Lower lobe of right lung (tissue), 2 donors: Measurements from ENCODE around the gene PTTG1IP2. TPM values are rescaled to one million over a fixed set of nuclear protein-coding genes. Genes with fewer than 3 reads are reported as not detected.

Experiments used
- ATAC-seq, 2 donors: fragments of 200-7000 bp; cut with Tn5 transposase; one replicate each; pipeline ENCODE4 v1.9.1; 2020 to 2022; ENCODE audit warnings: mild to moderate bottlenecking in 2 of 2, moderate library complexity in 2 of 2
- DNase-seq: peaks from one replicate; pipeline ENCODE4 v3.0.0-alpha.2; 2020
- H3K27ac ChIP-seq: fragments of 200-600 bp; one replicate; pipeline ENCODE4 v1.8.0; 2022
- H3K27me3 ChIP-seq: fragments of 200-600 bp; one replicate; pipeline ENCODE4 v1.8.0; 2022; ENCODE audit warnings: low read depth
- H3K36me3 ChIP-seq: fragments of 200-600 bp; one replicate; pipeline ENCODE4 v1.8.0; 2022; ENCODE audit warnings: mild to moderate bottlenecking
- H3K4me1 ChIP-seq: fragments of 200-600 bp; one replicate; pipeline ENCODE4 v1.8.0; 2022
- H3K4me3 ChIP-seq: fragments of 200-600 bp; one replicate; pipeline ENCODE4 v1.8.0; 2022; ENCODE audit warnings: mild to moderate bottlenecking
- H3K9me3 ChIP-seq: fragments of 200-600 bp; one replicate; pipeline ENCODE4 v1.8.0; 2022
- CTCF ChIP-seq: fragments of 200-600 bp; IDR thresholded peaks from one replicate; pipeline ENCODE4 v1.8.0; 2022; ENCODE audit warnings: antibody characterized with exemption, mild to moderate bottlenecking
- intact Hi-C: fragments of 100-400 bp; cut with DNase I; formaldehyde crosslinking; loops from one replicate; pipeline ENCODE4 v1.11.0; 2022
- total RNA-seq: library from RNA; stranded (reverse); fragmentation: NEBNext Ultra II Directional; extraction: Animal tissue kit (Norgen Biotek cat#: 25700); gene quantifications from one replicate; pipeline ENCODE4 v1.2.1, GENCODE V29; 2021
- donor health status: DM: no; HTN: yes; CAD: no; lungs with severe emphysema.

PTTG1IP2 gene
- total RNA-seq, 1 donor from 2014 or later: not detected

- Histone ChIP-seq H3K4me3 (no peak overlapping the region), H3K27me3 (no peaks in the 10 kb centered on the region), H3K9me3 (no peaks in the 10 kb centered on the region), H3K36me3 (no peaks in the 10 kb centered on the region), H3K27ac (no peak overlapping the region), H3K4me1 (peaks cover 7% of the 10 kb centered on the region)
- intact Hi-C loops: no loop called here
- no peak for DNase-seq
- ATAC-seq: no peak
- TF ChIP-seq CTCF: no peak
Measured at GRCh38 chr7:90465816-90466215, 3.6 kb upstream of the PTTG1IP2 start.

- Histone ChIP-seq H3K27ac (no peak overlapping the region), H3K27me3 (no peaks in the 10 kb centered on the region), H3K4me3 (no peak overlapping the region), H3K9me3 (no peaks in the 10 kb centered on the region), H3K36me3 (no peaks in the 10 kb centered on the region), H3K4me1 (no peaks in the 10 kb centered on the region)
- TF ChIP-seq CTCF: no peak
- ATAC-seq (no peak), DNase-seq (no peak)
- intact Hi-C loops: no loop called here
Measured at GRCh38 chr7:90472805-90473540, 3.5 kb downstream of the PTTG1IP2 start.

- Histone ChIP-seq H3K27me3 (no peaks in the 10 kb centered on the region), H3K27ac (no peak overlapping the region), H3K4me1 (no peaks in the 10 kb centered on the region), H3K4me3 (no peak overlapping the region), H3K36me3 (no peaks in the 10 kb centered on the region), H3K9me3 (no peaks in the 10 kb centered on the region)
- ATAC-seq: peak in 1 of 2 donors; percentile 59
- TF ChIP-seq CTCF: no peak
- DNase-seq: no peak
- intact Hi-C loops: no loop called here
Measured at GRCh38 chr7:90473814-90474213, 4.4 kb downstream of the PTTG1IP2 start.

GRCh38 chr7:90474284-90475210 lies 5.1 kb downstream of the PTTG1IP2 start:
- no peaks in the 10 kb centered on the region for H3K36me3 ChIP-seq
- no peak for TF ChIP-seq CTCF
- H3K27ac ChIP-seq: no peak overlapping the region
- no peak for ATAC-seq
- no peak for DNase-seq
- no peaks in the 10 kb centered on the region for H3K4me1 ChIP-seq
- intact Hi-C loops: no loop called here
- no peaks in the 10 kb centered on the region for H3K9me3 ChIP-seq
- no peak overlapping the region for H3K4me3 ChIP-seq
- no peaks in the 10 kb centered on the region for H3K27me3 ChIP-seq

GRCh38 chr7:90483251-90483650 lies 13.8 kb downstream of the PTTG1IP2 start:
- ATAC-seq (no peak), DNase-seq (no peak)
- H3K27me3 ChIP-seq: no peaks in the 10 kb centered on the region
- H3K27ac ChIP-seq: no peak overlapping the region
- H3K4me3 ChIP-seq: no peak overlapping the region
- H3K36me3 ChIP-seq: no peaks in the 10 kb centered on the region
- TF ChIP-seq CTCF: no peak
- intact Hi-C loops: no loop called here
- no peaks in the 10 kb centered on the region for H3K9me3 ChIP-seq
- no peaks in the 10 kb centered on the region for H3K4me1 ChIP-seq
